Right lobe of liver (tissue), 6 donors: Measurements from ENCODE around the gene DLEC1. TPM values are rescaled to one million over a fixed set of nuclear protein-coding genes. Genes with fewer than 3 reads are reported as not detected.

Experiments
- ATAC-seq, 4 donors: fragments of 200-7000 bp; cut with Tn5 transposase; one replicate each; pipeline ENCODE4 v1.9.1; 2020; ENCODE audit warnings: mild to moderate bottlenecking in 4 of 4, moderate library complexity in 4 of 4
- DNase-seq, 3 donors: peaks; one replicate each; pipeline ENCODE4 v3.0.0-alpha.2; 2020
- H3K27ac ChIP-seq, 3 donors: fragments of 200-600 bp; one replicate each; pipeline ENCODE4 v1.8.0; 2022
- H3K27me3 ChIP-seq, 2 donors: fragments of 200-600 bp; one replicate each; pipeline ENCODE4 v1.8.0; 2022
- H3K36me3 ChIP-seq, 4 donors: fragments of 200-600 bp; sonication (generic) in 1 of 4; one replicate each; pipeline versions ENCODE4 v1.5.1 to v1.8.0; 2017 to 2022; ENCODE audit warnings: control low read depth in 1 of 4
- H3K4me1 ChIP-seq, 4 donors: fragments of 200-600 bp; sonication (generic) in 1 of 4; one replicate each; pipeline versions ENCODE4 v1.5.1 to v1.8.0; 2017 to 2022; ENCODE audit warnings: control low read depth in 1 of 4
- H3K4me3 ChIP-seq, 3 donors: fragments of 200-600 bp; one replicate each; pipeline ENCODE4 v1.8.0; 2022
- H3K9me3 ChIP-seq, 4 donors: fragments of 200-600 bp; sonication (generic) in 1 of 4; one replicate each; pipeline versions ENCODE4 v1.5.1 to v1.8.0; 2017 to 2022; ENCODE audit warnings: control low read depth in 1 of 4
- POLR2A ChIP-seq: fragments of 450-650 bp; IDR thresholded peaks from one replicate; pipeline ENCODE4 v1.6.1; 2017; ENCODE audit warnings: antibody characterized with exemption, mild to moderate bottlenecking
- WGBS: methylation state at CpG from one replicate; pipeline ENCODE4 v1.1.6; 2018; ENCODE audit warnings: low coverage, low lambda C conversion rate; ENCODE audit not compliant: insufficient coverage; ENCODE audit errors: missing lambda C conversion rate; 5-methylcytosine and 5-hydroxymethylcytosine counted together
- intact Hi-C, 2 donors: fragments of 100-400 bp; cut with DNase I; formaldehyde crosslinking; loops; one replicate each; pipeline versions ENCODE4 v1.11.2 to v1.14.1; 2022
- total RNA-seq, 6 experiments: library from RNA; depleted of rRNA in 2 of 6; stranded (reverse); fragments of >200 nt in 2 of 6; fragmentation: NEBNext Ultra II Directional in 3 of 6; extraction: Animal tissue kit (Norgen Biotek cat#: 25700) in 3 of 6; gene quantifications; one replicate each; pipeline versions ENCODE4 v1.1.0 to v1.2.4, GENCODE V29; 2016 to 2023
- TF ChIP-seq, protein P1 (sequence below), 4 donors: fragments of 200-600 bp in 3 of 4; fragments of 450-650 bp in 1 of 4; IDR thresholded peaks; one replicate each; pipeline versions ENCODE4 v1.5.1 to v1.8.0; 2016 to 2022; ENCODE audit warnings: antibody characterized with exemption in 4 of 4, mild to moderate bottlenecking in 2 of 4
- donor health status: DM: no; HTN: yes; CAD: no.
- donor health status: DM: no; HTN: no; CAD: no.
- donor health status: DM: no; HTN: no; CAD: no.
- donor health status: DM: no; HTN: yes; CAD: no.
- donor health status: DM: no; HTN: yes; CAD: no.

Gene DLEC1
- total RNA-seq, 6 experiments from 2014 or later, result 0.04 to 0.18 (median 0.15) TPM; not detected in 2

- 61% methylated on average over 3 of the region's 3 CpGs for WGBS
- no peak for TF ChIP-seq POLR2A
- TF ChIP-seq, protein P1, sequence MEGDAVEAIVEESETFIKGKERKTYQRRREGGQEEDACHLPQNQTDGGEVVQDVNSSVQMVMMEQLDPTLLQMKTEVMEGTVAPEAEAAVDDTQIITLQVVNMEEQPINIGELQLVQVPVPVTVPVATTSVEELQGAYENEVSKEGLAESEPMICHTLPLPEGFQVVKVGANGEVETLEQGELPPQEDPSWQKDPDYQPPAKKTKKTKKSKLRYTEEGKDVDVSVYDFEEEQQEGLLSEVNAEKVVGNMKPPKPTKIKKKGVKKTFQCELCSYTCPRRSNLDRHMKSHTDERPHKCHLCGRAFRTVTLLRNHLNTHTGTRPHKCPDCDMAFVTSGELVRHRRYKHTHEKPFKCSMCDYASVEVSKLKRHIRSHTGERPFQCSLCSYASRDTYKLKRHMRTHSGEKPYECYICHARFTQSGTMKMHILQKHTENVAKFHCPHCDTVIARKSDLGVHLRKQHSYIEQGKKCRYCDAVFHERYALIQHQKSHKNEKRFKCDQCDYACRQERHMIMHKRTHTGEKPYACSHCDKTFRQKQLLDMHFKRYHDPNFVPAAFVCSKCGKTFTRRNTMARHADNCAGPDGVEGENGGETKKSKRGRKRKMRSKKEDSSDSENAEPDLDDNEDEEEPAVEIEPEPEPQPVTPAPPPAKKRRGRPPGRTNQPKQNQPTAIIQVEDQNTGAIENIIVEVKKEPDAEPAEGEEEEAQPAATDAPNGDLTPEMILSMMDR (IDR thresholded peaks at IDR 0.05), result no peak
These were observed 61.5 kb downstream of the DLEC1 start for GRCh38 chr3:38100498-38100897.

GRCh38 chr3:38101811-38102443, 62.9 kb downstream of the DLEC1 start:
- no peak for ATAC-seq
- H3K4me3 ChIP-seq, result no peak overlapping the region
- intact Hi-C loops, result no loop called here

More at GRCh38 chr3:38100498-38100897, 61.5 kb downstream of the DLEC1 start:
- Histone ChIP-seq H3K9me3 (peaks cover 0 to under 1% (median 0%) of the 10 kb centered on the region in 4 donors), H3K36me3 (no peaks in the 10 kb centered on the region), H3K4me1 (no peaks in the 10 kb centered on the region), H3K27ac (no peak overlapping the region), H3K27me3 (no peaks in the 10 kb centered on the region), H3K4me3 (no peak overlapping the region)
- ATAC-seq (no peak), DNase-seq (no peak)
- intact Hi-C loops, result no loop called here

DNA sequence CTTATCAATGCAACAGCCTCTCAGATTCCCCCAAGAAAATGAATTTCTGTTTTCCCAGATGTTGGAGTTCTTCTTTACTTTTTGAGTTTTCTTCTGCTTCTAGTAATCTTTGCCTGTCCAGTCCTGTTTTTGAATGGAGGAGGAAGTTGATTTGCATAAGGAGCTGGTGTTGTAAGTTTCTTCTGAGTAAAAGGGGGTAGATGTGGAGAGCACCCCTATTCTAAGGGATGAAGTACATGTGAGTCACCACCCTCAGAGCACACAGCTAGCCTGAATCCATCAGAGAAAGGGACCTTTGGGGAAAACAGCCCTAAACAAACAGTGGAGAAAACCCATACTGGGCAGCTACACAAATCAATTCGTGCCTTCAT, 63.4 kb downstream of the DLEC1 start:
- Histone ChIP-seq H3K9me3 (peaks cover 0 to 4% (median 0%) of the 10 kb centered on the region in 4 donors), H3K36me3 (no peaks in the 10 kb centered on the region), H3K27ac (no peak overlapping the region), H3K27me3 (no peaks in the 10 kb centered on the region), H3K4me3 (no peak overlapping the region), H3K4me1 (no peaks in the 10 kb centered on the region)
- TF ChIP-seq, protein P1 (IDR thresholded peaks at IDR 0.05), result no peak
- no peak for TF ChIP-seq POLR2A
- intact Hi-C loops, result no loop called here
- no peak for DNase-seq
- 88% methylated on average over 1 of the region's 1 CpG for WGBS
- ATAC-seq, result no peak

More at GRCh38 chr3:38101811-38102443, 62.9 kb downstream of the DLEC1 start:
- Histone ChIP-seq H3K4me1 (no peaks in the 10 kb centered on the region), H3K9me3 (peaks cover 0 to 4% (median 0%) of the 10 kb centered on the region in 4 donors), H3K27ac (no peak overlapping the region), H3K27me3 (no peaks in the 10 kb centered on the region), H3K36me3 (no peaks in the 10 kb centered on the region)
- TF ChIP-seq, protein P1 (IDR thresholded peaks at IDR 0.05), result no peak
- no peak for TF ChIP-seq POLR2A
- no peak for DNase-seq
- WGBS, result 90% methylated on average over 5 of the region's 6 CpGs

DNA sequence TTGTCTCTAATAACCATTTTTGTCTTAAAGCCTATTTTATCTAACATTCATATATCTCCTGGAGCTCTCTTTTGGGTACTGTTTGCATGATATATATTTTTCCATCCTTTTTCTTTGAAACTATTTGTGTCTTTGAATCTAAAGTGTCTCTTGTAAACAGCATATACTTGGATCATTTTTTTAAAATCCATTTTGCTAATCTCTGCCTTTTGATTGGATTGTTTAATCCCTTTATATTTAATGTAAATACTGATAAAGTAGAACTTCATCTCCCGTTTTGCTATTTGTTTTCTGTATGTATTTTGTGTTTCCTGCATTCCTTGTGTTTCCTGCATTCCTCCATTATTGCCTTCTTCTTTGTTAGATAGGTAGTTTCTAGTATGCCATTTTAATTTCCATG, 66.5 kb downstream of the DLEC1 start:
- intact Hi-C loops, result no loop called here
- TF ChIP-seq, protein P1 (IDR thresholded peaks at IDR 0.05), result no peak
- TF ChIP-seq POLR2A, result no peak
- Histone ChIP-seq H3K4me3 (no peak overlapping the region), H3K9me3 (peaks cover 0 to 4% (median 0%) of the 10 kb centered on the region in 4 donors), H3K27ac (no peak overlapping the region), H3K27me3 (no peaks in the 10 kb centered on the region), H3K36me3 (no peaks in the 10 kb centered on the region), H3K4me1 (no peaks in the 10 kb centered on the region)
- no peak for DNase-seq
- 45% methylated on average over 1 of the region's 1 CpG for WGBS
- ATAC-seq, result no peak
